HG03095 (cell line): ENCODE results near the gene DAGLA.
A peak's percentile ranks its signal among the peaks of the same experiment; 100 is the strongest.

Source experiments
- ATAC-seq: cut with Tn5 transposase; IDR thresholded peaks from one replicate; pipeline ENCODE4 v1.9.1; 2021; ENCODE audit warnings: moderate library complexity; ENCODE audit not compliant: unreplicated experiment

The DAGLA gene

GRCh38 chr11:61793083-61793828 lies 113.1 kb downstream of the DAGLA start:
- ATAC-seq: peak; percentile 5

- no peak for ATAC-seq
Observed at GRCh38 chr11:61793829-61794204, 113.6 kb downstream of the DAGLA start.

- ATAC-seq: no peak
Observed at GRCh38 chr11:61794579-61794978, 114.4 kb downstream of the DAGLA start.

- ATAC-seq: no peak
Observed at GRCh38 chr11:61795459-61795858, 115.3 kb downstream of the DAGLA start.

GRCh38 chr11:61795876-61796526 lies 115.8 kb downstream of the DAGLA start:
- ATAC-seq: no peak
